Smooth muscle cell (in vitro differentiated cells): Measurements from ENCODE around the gene LRP1B. TPM values are rescaled to one million over a fixed set of nuclear protein-coding genes. Genes with fewer than 3 reads are reported as not detected.
A peak's percentile ranks its signal among the peaks of the same experiment; 100 is the strongest.

Source experiments
- DNase-seq: peaks from one replicate; lab custom pipeline; 2025; ENCODE audit not compliant: unreplicated experiment; lab: John Stamatoyannopoulos, UW
- H2AFZ ChIP-seq: fragments of 200-600 bp; sonication (generic); 2 replicates; pipeline ENCODE4 v1.6.0; 2016; ENCODE audit warnings: antibody characterized with exemption, low read depth, mild to moderate bottlenecking
- H3F3A ChIP-seq: fragments of 200-600 bp; sonication (generic); 2 replicates; pipeline ENCODE4 v1.6.0; 2017; ENCODE audit warnings: antibody characterized with exemption, low read depth
- H3K27ac ChIP-seq: fragments of 200-600 bp; sonication (generic); 2 replicates; pipeline ENCODE4 v1.5.1; 2016; ENCODE audit warnings: low read depth, mild to moderate bottlenecking
- H3K27me3 ChIP-seq: fragments of 200-600 bp; sonication (generic); 2 replicates; pipeline ENCODE4 v1.6.1; 2016; ENCODE audit warnings: low read depth, mild to moderate bottlenecking
- H3K36me3 ChIP-seq: fragments of 200-600 bp; sonication (generic); 2 replicates; pipeline ENCODE4 v1.5.1; 2016; ENCODE audit warnings: low read depth
- H3K4me1 ChIP-seq: fragments of 200-600 bp; sonication (generic); 2 replicates; pipeline ENCODE4 v1.5.1; 2016; ENCODE audit warnings: low read depth
- H3K4me2 ChIP-seq: fragments of 200-600 bp; sonication (generic); 2 replicates; pipeline ENCODE4 v1.6.0; 2016; ENCODE audit warnings: mild to moderate bottlenecking
- H3K4me3 ChIP-seq: fragments of 200-600 bp; sonication (generic); 2 replicates; pipeline ENCODE4 v1.5.1; 2016; ENCODE audit warnings: mild to moderate bottlenecking
- H3K79me2 ChIP-seq: fragments of 200-600 bp; sonication (generic); 2 replicates; pipeline ENCODE4 v1.6.0; 2016; ENCODE audit warnings: low read depth, mild to moderate bottlenecking
- H3K9ac ChIP-seq: fragments of 200-600 bp; sonication (generic); 2 replicates; pipeline ENCODE4 v1.6.0; 2016; ENCODE audit warnings: low read depth
- H3K9me3 ChIP-seq: fragments of 200-600 bp; sonication (generic); replicated peaks from 2 replicates; pipeline ENCODE4 v1.5.1; 2016; ENCODE audit warnings: low read depth
- H4K20me1 ChIP-seq: fragments of 200-600 bp; sonication (generic); 2 replicates; pipeline ENCODE4 v1.6.0; 2016; ENCODE audit warnings: low read depth
- CTCF ChIP-seq: fragments of 200-600 bp; sonication (generic); IDR thresholded peaks from 2 replicates; pipeline ENCODE4 v1.5.1; 2017; ENCODE audit warnings: borderline replicate concordance, mild to moderate bottlenecking, antibody characterized with exemption; ENCODE audit not compliant: insufficient read depth, poor library complexity, severe bottlenecking
- WGBS: methylation state at CpG from one replicate; pipeline ENCODE4 v1.1.7; 2016; ENCODE audit warnings: low lambda C conversion rate; 5-methylcytosine and 5-hydroxymethylcytosine counted together
- polyA plus RNA-seq: library from polyadenylated mRNA; unstranded; fragments of >200 nt; fragmentation: Nextera tagmentation; extraction: Ambion mirVana; gene quantifications from 2 replicates; pipeline ENCODE4 v1.2.1, GENCODE V29; 2016
- total RNA-seq: library from RNA; depleted of rRNA; stranded (reverse); fragments of >200 nt; gene quantifications from 2 replicates; pipeline ENCODE4 v1.2.3, GENCODE V29; 2014

Gene LRP1B
- total and polyA plus RNA-seq, 2 experiments from 2014 or later = 0.08 to 2.9 TPM

GRCh38 chr2:140249821-140250220 is 1881.0 kb downstream of the LRP1B start:
- Histone ChIP-seq H3F3A (no peaks in the 10 kb centered on the region), H3K4me2 (no peak overlapping the region), H3K9ac (no peak overlapping the region), H3K27ac (no peak overlapping the region), H2AFZ (no peak overlapping the region), H3K9me3 (no peaks in the 10 kb centered on the region), H3K36me3 (no peaks in the 10 kb centered on the region), H3K4me3 (no peak overlapping the region), H3K27me3 (no peaks in the 10 kb centered on the region), H3K4me1 (no peaks in the 10 kb centered on the region), H4K20me1 (no peaks in the 10 kb centered on the region), H3K79me2 (no peaks in the 10 kb centered on the region)
- no peak for DNase-seq
- WGBS = 44% methylated on average over 4 of the region's 4 CpGs
- TF ChIP-seq CTCF = no peak

GRCh38 chr2:140248623-140249022 is 1882.2 kb downstream of the LRP1B start:
- no peak overlapping the region for H3K27ac ChIP-seq
- no peaks in the 10 kb centered on the region for H3K4me1 ChIP-seq
- H4K20me1 ChIP-seq = no peaks in the 10 kb centered on the region
- H3K4me3 ChIP-seq = no peak overlapping the region
- no peak overlapping the region for H2AFZ ChIP-seq
- H3K9ac ChIP-seq = no peak overlapping the region
- no peaks in the 10 kb centered on the region for H3K36me3 ChIP-seq
- H3K9me3 ChIP-seq = no peaks in the 10 kb centered on the region
- 78% methylated on average over 2 of the region's 2 CpGs for WGBS
- no peak for DNase-seq
- H3K4me2 ChIP-seq = no peak overlapping the region
- no peaks in the 10 kb centered on the region for H3K27me3 ChIP-seq
- no peaks in the 10 kb centered on the region for H3F3A ChIP-seq
- TF ChIP-seq CTCF = no peak
- no peaks in the 10 kb centered on the region for H3K79me2 ChIP-seq

GRCh38 chr2:140247451-140248195 is 1883.2 kb downstream of the LRP1B start:
- no peaks in the 10 kb centered on the region for H3K4me1 ChIP-seq
- WGBS = 62% methylated on average over 4 of the region's 4 CpGs
- peak overlapping the region; percentile 33 for H3K27ac ChIP-seq
- no peak overlapping the region for H3K4me3 ChIP-seq
- no peaks in the 10 kb centered on the region for H3K27me3 ChIP-seq
- H4K20me1 ChIP-seq = no peaks in the 10 kb centered on the region
- H3K79me2 ChIP-seq = no peaks in the 10 kb centered on the region
- TF ChIP-seq CTCF = no peak
- H3F3A ChIP-seq = no peaks in the 10 kb centered on the region
- H2AFZ ChIP-seq = peak overlapping the region; percentile 30
- H3K36me3 ChIP-seq = no peaks in the 10 kb centered on the region
- no peak for DNase-seq
- no peak overlapping the region for H3K9ac ChIP-seq
- H3K9me3 ChIP-seq = no peaks in the 10 kb centered on the region
- H3K4me2 ChIP-seq = peak overlapping the region; percentile 6

GRCh38 chr2:140246957-140247356 is 1883.9 kb downstream of the LRP1B start:
- no peak for DNase-seq
- Histone ChIP-seq H2AFZ (peak overlapping the region; percentile 30), H3K27me3 (no peaks in the 10 kb centered on the region), H3K79me2 (no peaks in the 10 kb centered on the region), H3K4me3 (no peak overlapping the region), H3K4me2 (no peak overlapping the region), H3K4me1 (no peaks in the 10 kb centered on the region), H3F3A (no peaks in the 10 kb centered on the region), H4K20me1 (no peaks in the 10 kb centered on the region), H3K9ac (no peak overlapping the region), H3K9me3 (no peaks in the 10 kb centered on the region), H3K27ac (peak overlapping the region; percentile 33), H3K36me3 (no peaks in the 10 kb centered on the region)
- TF ChIP-seq CTCF = no peak
- WGBS = 96% methylated on average over 1 of the region's 1 CpG
